Measurements from ENCODE around the gene RALGAPA1.

Gene RALGAPA1

DNA sequence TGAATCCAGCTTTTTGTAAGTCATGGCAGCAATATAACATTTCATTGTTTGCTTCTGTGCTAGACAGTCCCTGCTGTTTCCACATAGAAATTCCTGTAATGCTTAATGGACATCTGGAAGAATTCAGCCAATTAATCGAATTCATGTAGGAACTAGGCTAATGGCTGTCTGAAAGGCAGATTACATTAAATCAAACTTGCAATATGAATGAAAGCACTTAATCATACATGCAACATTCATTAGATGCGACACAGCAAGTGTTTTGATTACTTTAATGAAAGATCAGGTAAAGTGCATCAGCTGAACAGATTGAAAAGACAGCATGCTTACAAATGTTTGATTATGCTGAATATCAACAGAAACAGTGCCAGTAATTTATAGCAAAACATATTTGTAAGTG, 299.2 kb downstream of the RALGAPA1 start:
- TF ChIP-seq, protein P1, sequence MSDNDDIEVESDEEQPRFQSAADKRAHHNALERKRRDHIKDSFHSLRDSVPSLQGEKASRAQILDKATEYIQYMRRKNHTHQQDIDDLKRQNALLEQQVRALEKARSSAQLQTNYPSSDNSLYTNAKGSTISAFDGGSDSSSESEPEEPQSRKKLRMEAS (IDR thresholded peaks at IDR 0.05; ENCODE audit: low read depth, low read length) = no peak
- TF ChIP-seq, protein P2, sequence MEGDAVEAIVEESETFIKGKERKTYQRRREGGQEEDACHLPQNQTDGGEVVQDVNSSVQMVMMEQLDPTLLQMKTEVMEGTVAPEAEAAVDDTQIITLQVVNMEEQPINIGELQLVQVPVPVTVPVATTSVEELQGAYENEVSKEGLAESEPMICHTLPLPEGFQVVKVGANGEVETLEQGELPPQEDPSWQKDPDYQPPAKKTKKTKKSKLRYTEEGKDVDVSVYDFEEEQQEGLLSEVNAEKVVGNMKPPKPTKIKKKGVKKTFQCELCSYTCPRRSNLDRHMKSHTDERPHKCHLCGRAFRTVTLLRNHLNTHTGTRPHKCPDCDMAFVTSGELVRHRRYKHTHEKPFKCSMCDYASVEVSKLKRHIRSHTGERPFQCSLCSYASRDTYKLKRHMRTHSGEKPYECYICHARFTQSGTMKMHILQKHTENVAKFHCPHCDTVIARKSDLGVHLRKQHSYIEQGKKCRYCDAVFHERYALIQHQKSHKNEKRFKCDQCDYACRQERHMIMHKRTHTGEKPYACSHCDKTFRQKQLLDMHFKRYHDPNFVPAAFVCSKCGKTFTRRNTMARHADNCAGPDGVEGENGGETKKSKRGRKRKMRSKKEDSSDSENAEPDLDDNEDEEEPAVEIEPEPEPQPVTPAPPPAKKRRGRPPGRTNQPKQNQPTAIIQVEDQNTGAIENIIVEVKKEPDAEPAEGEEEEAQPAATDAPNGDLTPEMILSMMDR (IDR thresholded peaks at IDR 0.05; ENCODE audit: low read depth, low read length) = no peak
- no peak for TF ChIP-seq POLR2A (IDR thresholded peaks at IDR 0.05; ENCODE audit: extremely low read depth, insufficient read length)
- no peak for TF ChIP-seq MYC (IDR thresholded peaks at IDR 0.05; ENCODE audit: low read depth, low read length)
- no peak overlapping the region for H3K4me3 ChIP-seq (ENCODE audit: low read depth, low read length)
- DNase-seq (ENCODE audit: low read depth) = no peak

DNA sequence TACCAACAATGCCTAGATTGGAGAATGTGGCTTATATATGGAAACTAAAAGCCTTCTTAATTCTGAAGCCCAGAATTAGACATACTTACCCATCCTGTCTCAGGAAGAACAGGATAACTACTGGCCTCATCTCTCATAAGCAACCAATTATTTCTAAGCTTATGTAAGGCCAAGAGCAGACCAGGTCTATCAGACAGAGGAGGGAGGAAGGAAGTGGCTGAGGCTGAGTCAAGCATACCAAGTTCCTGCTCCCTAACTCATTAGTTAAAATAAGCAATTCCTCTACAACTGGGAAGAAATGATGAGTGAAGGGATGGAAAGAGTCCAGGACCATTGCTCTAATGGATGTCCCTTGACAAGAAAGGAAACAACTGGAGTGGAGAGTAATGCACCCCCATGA, 302.2 kb downstream of the RALGAPA1 start:
- TF ChIP-seq MYC (IDR thresholded peaks at IDR 0.05; ENCODE audit: low read depth, low read length) (no peak), POLR2A (IDR thresholded peaks at IDR 0.05; ENCODE audit: extremely low read depth, insufficient read length) (no peak)
- TF ChIP-seq, protein P1 (IDR thresholded peaks at IDR 0.05; ENCODE audit: low read depth, low read length) = no peak
- no peak overlapping the region for H3K4me3 ChIP-seq (ENCODE audit: low read depth, low read length)
- DNase-seq (ENCODE audit: low read depth) = no peak

DNA sequence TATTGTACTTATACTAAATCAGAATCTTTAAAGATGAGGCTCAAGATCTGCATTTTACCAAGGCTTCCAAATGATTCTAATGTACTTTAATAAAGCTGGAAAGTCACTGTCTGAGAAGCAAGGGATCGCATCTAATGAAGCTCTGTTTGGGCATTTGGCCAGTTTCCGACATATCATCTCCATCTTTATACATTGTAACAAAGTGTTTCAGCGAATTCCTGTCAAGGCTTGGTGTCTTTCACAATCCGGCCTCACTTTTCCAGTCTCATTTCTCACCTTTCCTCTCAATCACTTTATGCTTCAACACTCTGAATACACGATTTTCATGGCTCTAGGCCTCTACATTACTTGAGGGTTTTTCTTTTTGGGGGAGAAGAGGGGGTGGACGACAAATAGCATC, 302.6 kb downstream of the RALGAPA1 start:
- TF ChIP-seq MYC (IDR thresholded peaks at IDR 0.05; ENCODE audit: low read depth, low read length) (no peak), POLR2A (IDR thresholded peaks at IDR 0.05; ENCODE audit: extremely low read depth, insufficient read length) (no peak)
- TF ChIP-seq, protein P2 (IDR thresholded peaks at IDR 0.05; ENCODE audit: low read depth, low read length) = no peak
- TF ChIP-seq, protein P1 (IDR thresholded peaks at IDR 0.05; ENCODE audit: low read depth, low read length) = no peak
- H3K4me3 ChIP-seq (ENCODE audit: low read depth, low read length) = no peak overlapping the region
- DNase-seq (ENCODE audit: low read depth) = no peak

DNA sequence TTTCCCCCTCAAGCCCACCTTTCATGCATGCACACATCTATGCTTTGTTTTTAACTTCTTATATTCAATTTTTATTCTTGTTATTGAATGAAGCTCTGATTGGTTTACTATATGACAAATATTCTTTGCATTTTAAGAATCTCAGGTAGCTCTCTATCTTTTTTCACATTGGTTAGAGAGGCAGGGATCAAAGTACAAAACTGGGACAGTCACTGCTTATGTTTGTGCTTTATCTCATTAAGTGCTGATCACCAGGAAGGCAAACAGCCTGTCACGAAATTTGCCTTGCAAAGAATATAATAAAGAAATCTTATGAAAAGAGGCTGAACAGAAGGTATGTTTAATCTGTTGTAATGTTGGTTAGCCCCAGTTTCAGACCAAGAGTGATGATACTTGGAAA, 304.8 kb downstream of the RALGAPA1 start:
- DNase-seq (ENCODE audit: low read depth) = no peak
- TF ChIP-seq POLR2A (IDR thresholded peaks at IDR 0.05; ENCODE audit: extremely low read depth, insufficient read length) = no peak
- TF ChIP-seq, protein P2 (IDR thresholded peaks at IDR 0.05; ENCODE audit: low read depth, low read length) = no peak
- TF ChIP-seq, protein P1 (IDR thresholded peaks at IDR 0.05; ENCODE audit: low read depth, low read length) = no peak
- TF ChIP-seq MYC (IDR thresholded peaks at IDR 0.05; ENCODE audit: low read depth, low read length) = no peak

DNA sequence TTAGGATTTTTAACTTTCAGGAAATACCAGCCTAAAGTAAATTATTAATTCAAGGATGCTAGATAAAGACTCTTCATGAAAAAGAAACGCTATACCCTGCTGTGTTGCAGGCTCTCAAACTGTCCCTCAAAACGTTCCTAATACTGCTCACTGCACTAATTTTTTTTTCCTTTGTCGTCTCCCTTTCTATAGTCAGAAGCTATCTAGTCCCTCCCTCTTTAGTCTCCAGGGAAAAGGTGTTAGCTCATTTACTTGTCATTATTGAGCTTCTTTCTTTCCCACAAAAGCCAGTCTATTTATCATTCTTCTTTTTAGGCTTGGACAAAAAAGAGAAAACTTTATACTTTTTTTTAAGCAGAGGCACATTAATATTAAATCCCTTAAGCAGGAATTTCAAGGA, 305.4 kb downstream of the RALGAPA1 start:
- no peak overlapping the region for H3K4me3 ChIP-seq (ENCODE audit: low read depth, low read length)
- TF ChIP-seq POLR2A (IDR thresholded peaks at IDR 0.05; ENCODE audit: extremely low read depth, insufficient read length) = no peak
- no peak for TF ChIP-seq MYC (IDR thresholded peaks at IDR 0.05; ENCODE audit: low read depth, low read length)
- TF ChIP-seq, protein P2 (IDR thresholded peaks at IDR 0.05; ENCODE audit: low read depth, low read length) = no peak
- TF ChIP-seq, protein P1 (IDR thresholded peaks at IDR 0.05; ENCODE audit: low read depth, low read length) = no peak
- peak; percentile 6 for DNase-seq (ENCODE audit: low read depth)

More for the DNA sequence above, 304.8 kb downstream of the RALGAPA1 start:
- H3K4me3 ChIP-seq (ENCODE audit: low read depth, low read length) = no peak overlapping the region

DNA sequence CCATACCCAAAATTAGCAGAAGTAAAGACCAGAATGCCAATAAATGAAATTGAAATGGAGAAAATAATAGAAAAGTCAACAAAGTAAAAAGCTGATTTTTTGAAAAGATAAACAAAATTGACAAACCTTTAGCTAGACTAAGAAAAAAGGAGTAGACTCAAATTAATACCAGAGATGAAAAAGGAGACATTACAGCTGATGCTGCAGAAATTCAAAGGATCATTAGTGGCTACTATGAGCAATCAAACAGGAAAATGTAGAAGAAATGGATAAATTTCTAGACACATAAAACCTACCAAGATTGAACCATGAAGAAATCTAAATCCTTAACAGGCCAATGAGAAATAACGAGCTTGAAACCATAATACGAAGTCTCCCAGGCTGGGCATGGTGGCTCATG, 309.9 kb downstream of the RALGAPA1 start:
- TF ChIP-seq POLR2A (IDR thresholded peaks at IDR 0.05; ENCODE audit: extremely low read depth, insufficient read length) (no peak), MYC (IDR thresholded peaks at IDR 0.05; ENCODE audit: low read depth, low read length) (no peak)
- TF ChIP-seq, protein P2 (IDR thresholded peaks at IDR 0.05; ENCODE audit: low read depth, low read length) = no peak
- TF ChIP-seq, protein P1 (IDR thresholded peaks at IDR 0.05; ENCODE audit: low read depth, low read length) = no peak
- no peak overlapping the region for H3K4me3 ChIP-seq (ENCODE audit: low read depth, low read length)
- no peak for DNase-seq (ENCODE audit: low read depth)

All from NB4 (cell line).